Measurements from ENCODE around the gene COX10.
"Not testable (repeated sequence)": the region's sequence is repeated elsewhere in the genome, so short reads cannot be mapped to it uniquely, and the experiment has no call there.

GRCh38 chr17:14179951-14180350 is 110.6 kb downstream of the COX10 start:
- not testable (repeated sequence) for TF ChIP-seq CTCF, POLR2A (IDR thresholded peaks at IDR 0.05)
